ENCODE measurements around the gene ZC3HAV1.

GRCh38 chr7:138999414-138999813 is 110.1 kb downstream of the ZC3HAV1 start:
- no peak for TF ChIP-seq YY1 (IDR thresholded peaks at IDR 0.05; ENCODE audit: insufficient read depth, insufficient read length)
- TF ChIP-seq ZNF274 (IDR thresholded peaks at IDR 0.05; ENCODE audit: low read depth, low read length), result no peak
